Measurements from ENCODE around the gene ASIC3.

Gene ASIC3

DNA sequence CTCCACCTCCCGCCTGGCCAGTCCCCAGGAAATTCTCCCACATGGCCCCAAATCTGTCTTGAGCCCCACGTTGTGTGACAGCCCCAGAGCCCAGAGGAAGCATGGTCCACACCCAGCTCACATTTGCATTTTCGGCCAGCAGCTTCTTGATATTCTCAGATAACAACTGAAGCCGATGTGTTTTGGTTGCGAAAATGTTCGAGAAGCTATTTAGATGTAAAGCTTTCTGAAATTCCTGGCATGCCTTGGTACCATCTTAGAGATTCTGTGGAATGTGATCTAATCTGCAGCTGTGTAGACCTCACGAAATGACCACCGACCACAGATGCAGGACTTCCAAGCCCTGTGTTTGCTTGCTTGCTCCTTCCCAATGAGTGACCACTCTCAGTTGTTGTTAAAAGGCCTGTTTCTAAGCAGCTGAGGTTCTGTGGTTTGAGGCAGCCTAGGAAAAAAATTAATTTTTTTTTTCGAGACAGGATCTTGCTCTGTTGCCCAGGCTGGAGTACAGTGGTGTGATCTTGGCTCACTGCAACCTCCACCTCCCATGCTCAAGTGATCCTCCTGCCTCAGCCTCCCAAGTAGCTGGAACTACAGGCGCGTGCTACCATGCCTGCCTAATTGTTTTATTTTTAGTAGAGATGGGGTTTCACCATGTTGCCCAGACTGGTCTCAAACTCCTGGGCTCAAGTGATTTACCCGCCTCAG is 19.9 kb downstream of the ASIC3 start:
- Histone ChIP-seq H3K9me2 (replicated peaks; ENCODE audit: low read depth, low read length) (no peaks in the 10 kb centered on the region), H3K4me2 (ENCODE audit: low read depth, low read length, poor library complexity, severe bottlenecking) (no peak overlapping the region), H3K9me3 (ENCODE audit: insufficient read depth, low read depth, low read length) (no peaks in the 10 kb centered on the region), H3K9ac (ENCODE audit: low read depth, low read length, poor library complexity, severe bottlenecking) (no peak overlapping the region), H3K4me3 (ENCODE audit: low read length, poor library complexity, severe bottlenecking) (no peak overlapping the region), H4K20me1 (ENCODE audit: insufficient read depth, low read length, poor library complexity, severe bottlenecking) (no peaks in the 10 kb centered on the region), H3K79me2 (ENCODE audit: insufficient read depth, low read length) (no peaks in the 10 kb centered on the region), H3K36me3 (ENCODE audit: insufficient read depth, low read length) (peaks cover 61% of the 10 kb centered on the region; the same call in 1 of the 2 replicates), H2AFZ (ENCODE audit: low read length) (no peak overlapping the region), H3F3A (ENCODE audit: low read depth) (no peaks in the 10 kb centered on the region), H3K4me1 (ENCODE audit: insufficient read depth, low read length, poor library complexity, severe bottlenecking) (no peaks in the 10 kb centered on the region), H3K27me3 (ENCODE audit: insufficient read depth, low read length, poor library complexity, severe bottlenecking) (no peaks in the 10 kb centered on the region)
- TF ChIP-seq CTCF (conservative IDR thresholded peaks at IDR 0.05; ENCODE audit: low read length) (no peak), EZH2phosphoT487 (IDR thresholded peaks at IDR 0.05; ENCODE audit: borderline replicate concordance) (no peak)

- H3F3A ChIP-seq (ENCODE audit: low read depth), result no peaks in the 10 kb centered on the region
- no peak overlapping the region for H3K4me3 ChIP-seq (ENCODE audit: low read length, poor library complexity, severe bottlenecking)
- H3K9me2 ChIP-seq (replicated peaks; ENCODE audit: low read depth, low read length), result no peaks in the 10 kb centered on the region
- no peaks in the 10 kb centered on the region for H4K20me1 ChIP-seq (ENCODE audit: insufficient read depth, low read length, poor library complexity, severe bottlenecking)
- no peaks in the 10 kb centered on the region for H3K9me3 ChIP-seq (ENCODE audit: insufficient read depth, low read depth, low read length)
- TF ChIP-seq EZH2phosphoT487 (IDR thresholded peaks at IDR 0.05; ENCODE audit: borderline replicate concordance) (no peak), CTCF (conservative IDR thresholded peaks at IDR 0.05; ENCODE audit: low read length) (no peak)
- no peaks in the 10 kb centered on the region for H3K4me1 ChIP-seq (ENCODE audit: insufficient read depth, low read length, poor library complexity, severe bottlenecking)
- no peaks in the 10 kb centered on the region for H3K79me2 ChIP-seq (ENCODE audit: insufficient read depth, low read length)
- no peak overlapping the region for H3K4me2 ChIP-seq (ENCODE audit: low read depth, low read length, poor library complexity, severe bottlenecking)
- peaks cover 70% of the 10 kb centered on the region; the same call in 1 of the 2 replicates for H3K36me3 ChIP-seq (ENCODE audit: insufficient read depth, low read length)
- no peak overlapping the region for H2AFZ ChIP-seq (ENCODE audit: low read length)
- H3K27me3 ChIP-seq (ENCODE audit: insufficient read depth, low read length, poor library complexity, severe bottlenecking), result no peaks in the 10 kb centered on the region
- H3K9ac ChIP-seq (ENCODE audit: low read depth, low read length, poor library complexity, severe bottlenecking), result no peak overlapping the region
These were observed 21.7 kb downstream of the ASIC3 start for GRCh38 chr7:151069841-151070573.

DNA sequence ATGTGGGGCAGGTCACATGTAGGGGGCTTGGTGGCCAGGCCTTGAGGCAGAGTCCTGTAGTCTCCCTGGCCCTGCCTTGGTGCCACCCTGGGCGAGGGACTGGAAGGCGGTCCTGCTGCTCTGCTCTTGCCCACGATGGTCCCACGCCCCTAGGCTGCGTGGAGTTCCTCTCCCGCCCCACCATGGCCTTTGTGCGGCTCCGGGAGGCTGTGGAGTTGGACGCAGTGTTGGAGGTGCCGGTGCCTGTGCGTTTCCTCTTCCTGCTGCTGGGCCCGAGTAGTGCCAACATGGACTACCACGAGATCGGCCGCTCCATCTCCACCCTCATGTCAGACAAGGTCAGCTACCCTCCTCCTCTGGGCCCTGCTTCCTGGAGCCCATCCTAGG is 22.2 kb downstream of the ASIC3 start:
- H3K4me3 ChIP-seq (ENCODE audit: low read length, poor library complexity, severe bottlenecking), result no peak overlapping the region
- H3K4me1 ChIP-seq (ENCODE audit: insufficient read depth, low read length, poor library complexity, severe bottlenecking), result no peaks in the 10 kb centered on the region
- no peaks in the 10 kb centered on the region for H3K79me2 ChIP-seq (ENCODE audit: insufficient read depth, low read length)
- no peaks in the 10 kb centered on the region for H3K9me2 ChIP-seq (replicated peaks; ENCODE audit: low read depth, low read length)
- TF ChIP-seq EZH2phosphoT487 (IDR thresholded peaks at IDR 0.05; ENCODE audit: borderline replicate concordance) (no peak), CTCF (conservative IDR thresholded peaks at IDR 0.05; ENCODE audit: low read length) (no peak)
- H4K20me1 ChIP-seq (ENCODE audit: insufficient read depth, low read length, poor library complexity, severe bottlenecking), result no peaks in the 10 kb centered on the region
- peaks cover 70% of the 10 kb centered on the region; the same call in 1 of the 2 replicates for H3K36me3 ChIP-seq (ENCODE audit: insufficient read depth, low read length)
- no peaks in the 10 kb centered on the region for H3F3A ChIP-seq (ENCODE audit: low read depth)
- H3K9ac ChIP-seq (ENCODE audit: low read depth, low read length, poor library complexity, severe bottlenecking), result no peak overlapping the region
- no peak overlapping the region for H3K4me2 ChIP-seq (ENCODE audit: low read depth, low read length, poor library complexity, severe bottlenecking)
- H3K27me3 ChIP-seq (ENCODE audit: insufficient read depth, low read length, poor library complexity, severe bottlenecking), result no peaks in the 10 kb centered on the region
- no peaks in the 10 kb centered on the region for H3K9me3 ChIP-seq (ENCODE audit: insufficient read depth, low read depth, low read length)
- no peak overlapping the region for H2AFZ ChIP-seq (ENCODE audit: low read length)
